Measurements from ENCODE around the gene SREBF2. TPM values are rescaled to one million over a fixed set of nuclear protein-coding genes. Genes with fewer than 3 reads are reported as not detected.

SREBF2 gene
- total and polyA plus RNA-seq, 2 donors from 2014 or later = 49.2 to 71.4 TPM

- Histone ChIP-seq H3K4me3 (ENCODE audit: low read length in 3 of 3) (no peak overlapping the region), H3K9me3 (ENCODE audit: control insufficient read depth in 2 of 3, insufficient read depth in 1 of 3, low read length in 3 of 3) (no peaks in the 10 kb centered on the region), H3K27me3 (ENCODE audit: control insufficient read depth, insufficient read depth, low read length) (no peaks in the 10 kb centered on the region), H3K27ac (ENCODE audit: low read depth in 2 of 2, low read length in 2 of 2) (peak overlapping the region in 1 of 2 donors; percentile 41), H3K4me1 (ENCODE audit: control insufficient read depth in 2 of 3, insufficient read depth in 2 of 3, low read depth in 1 of 3, low read length in 3 of 3) (peaks cover 0 to 29% (median 13%) of the 10 kb centered on the region in 3 donors), H3K9ac (ENCODE audit: low read length in 3 of 3) (peak overlapping the region in 2 of 3 donors; percentile 10 to 17), H3K36me3 (ENCODE audit: control insufficient read depth in 2 of 3, insufficient read depth in 3 of 3, low read length in 3 of 3) (peaks cover 0 to 2% (median 0%) of the 10 kb centered on the region in 3 donors)
- no peak for DNase-seq
- no peak for FAIRE-seq
- no peak for TF ChIP-seq CTCF (IDR thresholded peaks at IDR 0.05; ENCODE audit: borderline replicate concordance, extremely low read depth, insufficient read depth)
- intact Hi-C loops (cut with DNase I) = no loop called here
Observed at GRCh38 chr22:41845380-41846267, 12.7 kb downstream of the SREBF2 start.

DNA sequence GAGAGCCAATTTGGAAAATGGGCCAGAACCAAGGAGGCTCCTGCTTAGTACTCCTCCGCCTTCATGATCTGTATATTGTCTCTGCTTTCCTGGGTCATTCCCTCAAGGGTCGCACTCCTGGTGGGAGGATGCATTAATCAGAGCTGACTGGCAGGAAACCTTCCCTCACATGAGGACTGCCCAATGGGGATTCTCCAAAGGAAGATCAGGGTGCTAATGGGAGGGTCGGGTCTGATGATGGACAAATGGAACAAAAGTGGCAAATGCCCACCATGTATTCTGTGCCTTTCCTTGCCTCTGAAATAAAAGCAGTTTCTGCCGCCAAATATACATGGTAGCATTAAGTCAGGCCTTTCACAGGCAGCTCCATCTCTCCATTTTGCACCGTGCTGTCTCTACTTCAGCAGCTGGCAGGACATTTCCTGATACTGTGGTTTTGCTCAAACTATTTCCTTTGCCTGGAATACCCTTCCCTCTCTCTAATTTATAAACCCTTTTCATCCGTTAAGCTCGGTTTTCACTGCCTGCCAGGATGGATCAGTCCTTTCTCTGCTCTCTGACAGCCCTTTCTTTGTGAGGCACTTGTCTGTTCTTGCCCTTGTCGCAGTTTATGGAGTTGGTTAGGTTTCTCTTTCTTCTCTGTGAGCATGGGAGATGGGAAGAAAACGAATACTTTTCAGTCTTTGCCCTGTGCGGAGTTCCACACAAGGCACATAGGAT is 13.5 kb downstream of the SREBF2 start:
- intact Hi-C loops (cut with DNase I) = no loop called here
- H3K9ac ChIP-seq (ENCODE audit: low read length in 3 of 3) = peak overlapping the region in 2 of 3 donors; percentile 10 to 37
- peak overlapping the region in 1 of 2 donors; percentile 32 for H3K27ac ChIP-seq (ENCODE audit: low read depth in 2 of 2, low read length in 2 of 2)
- no peak for FAIRE-seq
- no peak overlapping the region for H3K4me3 ChIP-seq (ENCODE audit: low read length in 3 of 3)
- peaks cover 0 to 29% (median 9%) of the 10 kb centered on the region in 3 donors for H3K4me1 ChIP-seq (ENCODE audit: control insufficient read depth in 2 of 3, insufficient read depth in 2 of 3, low read depth in 1 of 3, low read length in 3 of 3)
- no peak for TF ChIP-seq CTCF (IDR thresholded peaks at IDR 0.05; ENCODE audit: borderline replicate concordance, extremely low read depth, insufficient read depth)
- no peaks in the 10 kb centered on the region for H3K9me3 ChIP-seq (ENCODE audit: control insufficient read depth in 2 of 3, insufficient read depth in 1 of 3, low read length in 3 of 3)
- DNase-seq = no peak
- H3K36me3 ChIP-seq (ENCODE audit: control insufficient read depth in 2 of 3, insufficient read depth in 3 of 3, low read length in 3 of 3) = no peaks in the 10 kb centered on the region
- no peaks in the 10 kb centered on the region for H3K27me3 ChIP-seq (ENCODE audit: control insufficient read depth, insufficient read depth, low read length)

- DNase-seq (no peak), FAIRE-seq (no peak)
- Histone ChIP-seq H3K4me3 (ENCODE audit: low read length in 3 of 3) (no peak overlapping the region), H3K27ac (ENCODE audit: low read depth in 2 of 2, low read length in 2 of 2) (peak overlapping the region in 1 of 2 donors; percentile 32), H3K36me3 (ENCODE audit: control insufficient read depth in 2 of 3, insufficient read depth in 3 of 3, low read length in 3 of 3) (no peaks in the 10 kb centered on the region), H3K9ac (ENCODE audit: low read length in 3 of 3) (no peak overlapping the region), H3K9me3 (ENCODE audit: control insufficient read depth in 2 of 3, insufficient read depth in 1 of 3, low read length in 3 of 3) (no peaks in the 10 kb centered on the region), H3K27me3 (ENCODE audit: control insufficient read depth, insufficient read depth, low read length) (no peaks in the 10 kb centered on the region), H3K4me1 (ENCODE audit: control insufficient read depth in 2 of 3, insufficient read depth in 2 of 3, low read depth in 1 of 3, low read length in 3 of 3) (peaks cover 0 to 29% (median 9%) of the 10 kb centered on the region in 3 donors)
- intact Hi-C loops (cut with DNase I) = no loop called here
- no peak for TF ChIP-seq CTCF (IDR thresholded peaks at IDR 0.05; ENCODE audit: borderline replicate concordance, extremely low read depth, insufficient read depth)
Observed at GRCh38 chr22:41847300-41847699, 14.4 kb downstream of the SREBF2 start.

Data from kidney (tissue), 14 donors.